Thyroid gland (tissue), 4 donors: ENCODE results near the gene COG4. TPM values are rescaled to one million over a fixed set of nuclear protein-coding genes. Genes with fewer than 3 reads are reported as not detected.

Source experiments
- DNase-seq, 2 donors: peaks; one replicate each; pipeline ENCODE4 v3.0.0-alpha.2; 2019
- H3K27ac ChIP-seq, 3 donors: fragments of 200-600 bp; sonication (generic); 1 replicate in 2 of 3; 2 replicates in 1 of 3; pipeline ENCODE4 v1.5.1; 2016 to 2019; ENCODE audit warnings: mild to moderate bottlenecking in 1 of 3, moderate library complexity in 1 of 3
- H3K27me3 ChIP-seq: fragments of 200-600 bp; sonication (generic); one replicate; pipeline ENCODE4 v1.5.1; 2019
- H3K36me3 ChIP-seq, 2 donors: fragments of 200-600 bp; sonication (generic); one replicate each; pipeline ENCODE4 v1.5.1; 2016 to 2019
- H3K4me1 ChIP-seq, 2 donors: fragments of 200-600 bp; sonication (generic); one replicate each; pipeline ENCODE4 v1.5.1; 2017 to 2019
- H3K4me3 ChIP-seq, 3 donors: fragments of 200-600 bp; sonication (generic); replicated peaks in 1 of 3; 1 replicate in 2 of 3; 2 replicates in 1 of 3; pipeline ENCODE4 v1.5.1; 2016; ENCODE audit warnings: mild to moderate bottlenecking in 1 of 3
- H3K9me3 ChIP-seq: fragments of 200-600 bp; sonication (generic); one replicate; pipeline ENCODE4 v1.5.1; 2017
- CTCF ChIP-seq, 6 experiments: fragments of 200-600 bp in 3 of 6; fragments of 450-650 bp in 3 of 6; sonication (generic) in 3 of 6; IDR thresholded peaks; one replicate each; pipeline ENCODE4 v1.5.1; 2016 to 2019; ENCODE audit warnings: antibody characterized with exemption in 6 of 6, mild to moderate bottlenecking in 2 of 6, inconsistent platforms in 1 of 6, moderate library complexity in 1 of 6
- POLR2A ChIP-seq, 2 donors: fragments of 450-650 bp; IDR thresholded peaks; one replicate each; pipeline ENCODE4 v1.6.1; 2017; ENCODE audit warnings: antibody characterized with exemption in 2 of 2, mild to moderate bottlenecking in 2 of 2, moderate library complexity in 1 of 2
- WGBS, 2 donors: methylation state at CpG; one replicate each; pipeline ENCODE4 v1.1.5; 2017; 5-methylcytosine and 5-hydroxymethylcytosine counted together
- intact Hi-C: fragments of 100-400 bp; cut with DNase I; formaldehyde crosslinking; loops from one replicate; pipeline ENCODE4 v1.15.1; 2023
- small RNA-seq: library from RNA; depleted of rRNA; stranded (forward); fragments of <200 nt; gene quantifications from one replicate; pipeline ENCODE3, GENCODE V24; 2016
- total RNA-seq, 4 donors: library from RNA; depleted of rRNA; stranded (reverse); fragments of >200 nt; gene quantifications; one replicate each; pipeline ENCODE4 v1.2.3, GENCODE V29; 2016

The COG4 gene
- total RNA-seq, 4 donors from 2014 or later, result 39.6 to 88.4 (median 66.7) TPM

- H3K27ac ChIP-seq, result peak overlapping the region; percentile 32 to 96 (median 84)
- TF ChIP-seq POLR2A (IDR thresholded peaks at IDR 0.05) (no peak), CTCF (IDR thresholded peaks at IDR 0.05) (no peak)
- H3K4me3 ChIP-seq, result no peak overlapping the region
- H3K9me3 ChIP-seq, result no peaks in the 10 kb centered on the region
- intact Hi-C loops, result no loop called here
- no peaks in the 10 kb centered on the region for H3K27me3 ChIP-seq
- peak; percentile 17 to 22 for DNase-seq
- WGBS, 2 donors, result 48 to 49% methylated on average over 11 of the region's 11 CpGs
- H3K4me1 ChIP-seq, result peaks cover 64 to 82% of the 10 kb centered on the region in 2 donors
- H3K36me3 ChIP-seq, result no peaks in the 10 kb centered on the region
Measured at GRCh38 chr16:70430667-70431536, 92.5 kb downstream of the COG4 start.

Small RNA genes within 50 kb of the gene (small RNA-seq; reads per million reads assigned to genes)
- not detected for gene RNU6-23P
- not detected for gene RPS27P26
- 828 reads per million, percentile 98 among the genes with 10 or more reads in this experiment for gene SNORD111
- gene SNORD111B, result 215 reads per million, percentile 97 among the genes with 10 or more reads in this experiment

Other genes with a start within 250 kb of the COG4 start
- gene AARS1, start 234.0 kb downstream of the COG4 start, total RNA-seq, result 100 to 1,000 TPM in 3 of 4 donors, 10 to 100 TPM in 1; 84.8 to 268 (median 192) TPM
- 10 to 100 TPM; 35.8 to 53.6 (median 44.9) TPM for gene DDX19B, start 224.4 kb downstream of the COG4 start, total RNA-seq
- 100 to 1,000 TPM in 1 of 4 donors, 10 to 100 TPM in 3; 52.5 to 100 (median 66.1) TPM for gene DDX19A, start 176.7 kb downstream of the COG4 start, total RNA-seq
- gene ST3GAL2, start 84.5 kb downstream of the COG4 start, total RNA-seq, result 10 to 100 TPM; 11.2 to 17.4 (median 11.8) TPM
- 10 to 100 TPM; 20.3 to 40.2 (median 24.5) TPM for gene FCSK, start 69.0 kb downstream of the COG4 start, total RNA-seq
- gene SF3B3, start 262 bp upstream of the COG4 start, total RNA-seq, result 100 to 1,000 TPM in 2 of 4 donors, 10 to 100 TPM in 2; 74.2 to 142 (median 112) TPM
- gene IL34, start 123.0 kb upstream of the COG4 start, total RNA-seq, result 1 to 10 TPM; 3.5 to 9.6 (median 5.0) TPM
- 10 to 100 TPM; 11.3 to 39.8 (median 26.7) TPM for gene MTSS2, start 162.5 kb upstream of the COG4 start, total RNA-seq